Bladder microvascular endothelial cell (primary cell): ENCODE results near the gene TEX22. TPM values are rescaled to one million over a fixed set of nuclear protein-coding genes. Genes with fewer than 3 reads are reported as not detected.

Source experiments
- total RNA-seq: library from RNA; depleted of rRNA; stranded (reverse); fragments of >200 nt; gene quantifications from 2 replicates; pipeline ENCODE4 v1.2.3, GENCODE V29; 2014

TEX22 gene, protein sequence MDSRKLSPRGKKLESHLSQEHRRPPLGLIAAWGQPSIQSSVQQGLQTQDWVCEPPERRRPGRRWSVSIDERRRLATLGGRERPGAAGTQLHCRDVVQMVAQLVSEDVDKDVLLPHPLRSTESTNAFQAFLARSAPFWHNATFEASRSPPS
- under 0.01 and 0.06 TPM in 2 replicates for total RNA-seq

DNA sequence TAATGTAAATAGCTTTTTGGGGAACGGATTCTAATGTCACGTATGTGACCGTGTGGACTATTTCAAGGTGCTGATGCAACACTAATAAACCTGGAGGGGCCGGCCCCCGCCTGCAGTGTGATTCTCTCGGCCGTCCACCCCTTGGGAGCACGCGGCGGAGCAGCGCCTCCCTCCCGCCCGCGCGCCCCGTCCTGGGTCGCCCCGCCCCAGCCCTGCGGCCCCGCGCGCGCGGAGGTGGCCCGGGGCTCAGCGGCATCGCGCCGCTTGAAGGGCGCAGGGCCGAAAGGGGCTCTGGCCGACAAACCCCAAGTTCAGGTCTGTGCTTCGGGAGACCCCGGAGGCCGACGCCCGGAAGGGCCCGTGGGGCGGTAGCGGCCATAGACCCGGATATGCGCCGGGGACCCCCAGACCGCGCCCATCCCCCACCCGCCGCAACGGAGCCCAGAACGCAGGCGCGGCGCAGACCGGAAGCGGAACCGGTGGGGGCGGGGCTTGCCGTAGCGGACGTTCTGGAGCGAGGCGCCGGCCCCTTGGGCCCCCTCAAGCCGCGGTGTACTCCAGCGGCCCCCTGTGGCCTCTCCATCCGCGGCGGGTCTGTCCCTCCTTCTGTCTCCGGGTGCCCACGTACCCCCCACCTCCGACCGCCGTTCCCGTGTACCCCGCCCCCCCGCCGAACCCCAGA lies at the start of gene TEX22:
TSS of gene TEX22 (plus strand) at position 495 of the 682 bp plus-strand sequence. CDS start 803 bp downstream, outside the sequence.

DNA sequence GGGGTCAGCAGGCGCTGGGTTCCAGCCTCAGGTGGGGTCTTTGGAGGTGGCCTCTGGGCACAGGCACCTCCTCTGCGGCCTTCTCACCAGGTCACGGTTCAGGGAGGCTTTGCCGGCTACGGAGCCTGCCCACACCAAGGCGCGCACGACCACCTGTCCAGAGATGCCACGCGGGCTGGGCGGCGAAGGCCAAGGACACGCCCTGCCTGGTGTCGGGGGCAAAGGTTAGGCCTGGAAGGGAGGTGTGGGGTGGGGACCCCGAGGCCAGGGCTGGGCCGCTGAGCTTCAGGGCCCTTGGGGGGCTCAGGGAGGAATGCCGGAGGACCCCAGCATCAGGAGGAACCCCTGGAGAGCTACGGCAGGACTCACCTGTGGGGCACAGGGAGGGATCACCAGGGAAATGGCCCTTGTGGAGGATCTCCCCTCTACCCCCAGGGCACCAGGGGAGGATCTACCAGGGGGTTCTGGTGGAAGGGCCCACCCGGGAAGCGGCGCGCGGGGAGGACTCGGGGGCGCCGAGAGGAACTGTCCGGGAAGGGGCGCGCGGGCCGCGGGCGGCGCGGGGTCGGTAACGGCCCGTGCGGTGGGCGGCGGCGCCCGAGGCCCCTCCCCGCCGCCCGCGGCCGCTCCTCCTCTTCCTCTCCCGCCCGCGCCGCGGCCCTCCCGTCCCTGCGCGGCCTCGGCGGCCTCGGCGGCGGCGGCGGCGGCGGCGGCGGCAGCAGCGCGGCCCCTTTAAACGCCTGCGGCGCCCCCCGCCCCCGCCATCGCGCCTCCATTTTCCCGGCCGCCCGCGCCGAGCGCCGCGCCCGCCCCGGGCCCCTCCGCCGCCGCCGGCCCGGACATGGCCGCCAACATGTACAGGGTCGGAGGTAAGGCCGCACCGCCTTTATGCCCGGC lies 21.1 kb downstream of the TEX22 start, which contains the start of gene MTA1:
TSS of gene MTA1 (plus strand) at position 633 of the 897 bp plus-strand sequence. CDS start at position 842, 209 bp downstream.

Other genes starting within 250 kb of the TEX22 start
- 65.9 and 197 TPM in 2 replicates for gene JAG2, start 229.8 kb upstream of the TEX22 start, total RNA-seq
- 61.8 and 63.4 TPM in 2 replicates for gene NUDT14, start 217.2 kb upstream of the TEX22 start, total RNA-seq
- gene BTBD6, start 150.0 kb upstream of the TEX22 start, total RNA-seq = 51.5 and 56.8 TPM in 2 replicates
- gene BRF1, start 97.5 kb upstream of the TEX22 start, total RNA-seq = 31.1 and 51.7 TPM in 2 replicates
- 37.9 and 78.4 TPM in 2 replicates for gene PACS2, start 83.8 kb upstream of the TEX22 start, total RNA-seq
- gene MTA1, start 21.3 kb downstream of the TEX22 start, total RNA-seq = 32.5 and 62.4 TPM in 2 replicates
- gene CRIP2, start 76.3 kb downstream of the TEX22 start, total RNA-seq = 195 and 200 TPM in 2 replicates
- gene CRIP1, start 88.3 kb downstream of the TEX22 start, total RNA-seq = 0.25 and 4.5 TPM in 2 replicates
- gene TEDC1, start 92.7 kb downstream of the TEX22 start, total RNA-seq = 9.9 and 18.8 TPM in 2 replicates
- gene TMEM121, start 128.0 kb downstream of the TEX22 start, total RNA-seq = 3.7 and 6.7 TPM in 2 replicates